Keratinocyte (primary cell): ENCODE data around the gene SIK3. TPM values are rescaled to one million over a fixed set of nuclear protein-coding genes. Genes with fewer than 3 reads are reported as not detected.

Source experiments
- DNase-seq: peaks from one replicate; pipeline ENCODE4 v3.0.0-alpha.2; 2011; ENCODE audit warnings: low read depth, missing footprints, low spot score
- FAIRE-seq: peaks from 2 replicates; lab custom pipeline; 2011; peaks lifted over from hg19 to GRCh38; lab: Jason Lieb, UNC
- H2AFZ ChIP-seq: 2 replicates; pipeline ENCODE4 v1.6.0; 2012; ENCODE audit warnings: low read length, control low read depth, inconsistent platforms; ENCODE audit not compliant: control insufficient read depth
- H3K27ac ChIP-seq: 2 replicates; pipeline ENCODE4 v1.5.1; 2011; ENCODE audit warnings: low read length; ENCODE audit not compliant: control insufficient read depth, insufficient read depth
- H3K27me3 ChIP-seq: 3 replicates; pipeline ENCODE4 v1.6.0; 2011; ENCODE audit warnings: low read length; ENCODE audit not compliant: control insufficient read depth, insufficient read depth; ENCODE audit errors: extremely low read depth
- H3K36me3 ChIP-seq, 2 experiments: 2 replicates in 1 of 2; 3 replicates in 1 of 2; pipeline ENCODE4 v1.5.1; 2011; ENCODE audit warnings: low read length in 2 of 2, mild to moderate bottlenecking in 1 of 2; ENCODE audit not compliant: control insufficient read depth in 2 of 2, insufficient read depth in 2 of 2; ENCODE audit errors: extremely low read depth in 1 of 2
- H3K4me1 ChIP-seq: 3 replicates; pipeline ENCODE4 v1.5.1; 2011; ENCODE audit warnings: low read length; ENCODE audit not compliant: control insufficient read depth, insufficient read depth; ENCODE audit errors: extremely low read depth
- H3K4me2 ChIP-seq: 3 replicates; pipeline ENCODE4 v1.6.0; 2011; ENCODE audit warnings: low read depth, low read length; ENCODE audit not compliant: control insufficient read depth, insufficient read depth; ENCODE audit errors: extremely low read depth
- H3K4me3 ChIP-seq, 3 experiments: fragments of 200-600 bp in 1 of 3; sonication (generic) in 1 of 3; 2 replicates in 2 of 3; 3 replicates in 1 of 3; pipeline ENCODE4 v1.5.1; 2011 to 2016; ENCODE audit warnings: low read length in 3 of 3, mild to moderate bottlenecking in 3 of 3, control low read depth in 2 of 3, inconsistent platforms in 1 of 3, low read depth in 1 of 3, mixed read lengths in 1 of 3, mixed run types in 1 of 3, moderate library complexity in 1 of 3; ENCODE audit not compliant: control insufficient read depth in 2 of 3, insufficient read depth in 2 of 3; ENCODE audit errors: extremely low read depth in 1 of 3
- H3K79me2 ChIP-seq: 2 replicates; pipeline ENCODE4 v1.6.0; 2012; ENCODE audit warnings: low read length; ENCODE audit not compliant: control insufficient read depth, insufficient read depth
- H3K9ac ChIP-seq: 3 replicates; pipeline ENCODE4 v1.6.0; 2011; ENCODE audit warnings: low read length; ENCODE audit not compliant: control insufficient read depth, insufficient read depth; ENCODE audit errors: extremely low read depth
- H3K9me1 ChIP-seq: 3 replicates; pipeline ENCODE4 v1.6.0; 2011; ENCODE audit warnings: low read length; ENCODE audit not compliant: control insufficient read depth, insufficient read depth; ENCODE audit errors: extremely low read depth
- H3K9me3 ChIP-seq: 2 replicates; pipeline ENCODE4 v1.5.1; 2012; ENCODE audit warnings: low read depth, low read length; ENCODE audit not compliant: control insufficient read depth
- H4K20me1 ChIP-seq: 3 replicates; pipeline ENCODE4 v1.6.0; 2011; ENCODE audit warnings: low read length; ENCODE audit not compliant: control insufficient read depth, insufficient read depth; ENCODE audit errors: extremely low read depth
- CTCF ChIP-seq, 3 experiments: IDR thresholded peaks in 1 of 3; conservative IDR thresholded peaks in 1 of 3; optimal IDR thresholded peaks in 1 of 3; 2 replicates in 2 of 3; 3 replicates in 1 of 3; pipeline versions ENCODE3 to v1.5.1; 2011; ENCODE audit warnings: low read length in 3 of 3, mild to moderate bottlenecking in 3 of 3, moderate library complexity in 2 of 3, control low read depth in 1 of 3, inconsistent platforms in 1 of 3; ENCODE audit not compliant: insufficient read depth in 2 of 3; ENCODE audit errors: extremely low read depth in 1 of 3
- EZH2 ChIP-seq: IDR thresholded peaks from one replicate; pipeline ENCODE4 v1.6.1; 2012; ENCODE audit warnings: inconsistent platforms, mild to moderate bottlenecking, low read length, moderate library complexity
- dilution Hi-C: fragments of 300-500 bp; cut with MboI; formaldehyde crosslinking; loops from one replicate; pipeline ENCODE4 v1.7.0; 2020; ENCODE audit warnings: low sequenced_read_pairs; ENCODE audit not compliant: extremely low pct_ligation_motif_present
- polyA plus RNA-seq, 5 experiments: library from polyadenylated mRNA; depleted of rRNA in 3 of 5; stranded (reverse) in 3 of 5; stranded (forward) in 1 of 5; unstranded in 1 of 5; fragments of >200 nt; gene quantifications; 1 replicate in 1 of 5; 2 replicates in 3 of 5; 3 replicates in 1 of 5; pipeline versions ENCODE4 v1.2.1 to v1.2.3, GENCODE V29; 2011 to 2012; ENCODE audit warnings: missing spikeins in 2 of 5, low read depth in 1 of 5, low replicate concordance in 1 of 5

Gene SIK3
- polyA plus RNA-seq, 1 donor (not counting 4 experiments of a cell fraction or from before 2014, with no cell fraction given): 8.2 TPM

GRCh38 chr11:117062498-117062897, 35.7 kb downstream of the SIK3 start:
- no peak overlapping the region for H3K4me3 ChIP-seq
- H3K9me1 ChIP-seq: no peaks in the 10 kb centered on the region
- H3K9ac ChIP-seq: no peak overlapping the region
- H3K79me2 ChIP-seq: peaks cover 73% of the 10 kb centered on the region
- FAIRE-seq: no peak
- H4K20me1 ChIP-seq: peaks cover 6% of the 10 kb centered on the region
- DNase-seq: no peak
- no peaks in the 10 kb centered on the region for H3K36me3 ChIP-seq
- no peak overlapping the region for H3K4me2 ChIP-seq
- dilution Hi-C loops: no loop called here
- no peaks in the 10 kb centered on the region for H3K27me3 ChIP-seq
- H3K4me1 ChIP-seq: peaks cover 8% of the 10 kb centered on the region
- TF ChIP-seq EZH2 (no peak), CTCF (optimal IDR thresholded peaks at IDR 0.05 in 1 of 3, IDR thresholded peaks at IDR 0.05 in 1 of 3, conservative IDR thresholded peaks at IDR 0.05 in 1 of 3; ENCODE audit: extremely low read depth in 1 of 3, insufficient read depth in 2 of 3, low read length in 3 of 3) (no peak)
- no peak overlapping the region for H2AFZ ChIP-seq
- no peak overlapping the region for H3K27ac ChIP-seq
- H3K9me3 ChIP-seq: no peaks in the 10 kb centered on the region

GRCh38 chr11:117061256-117061655, 37.0 kb downstream of the SIK3 start:
- Histone ChIP-seq H4K20me1 (no peaks in the 10 kb centered on the region), H3K9ac (no peak overlapping the region), H3K79me2 (peaks cover 70% of the 10 kb centered on the region), H3K4me2 (no peak overlapping the region), H3K9me3 (no peaks in the 10 kb centered on the region), H3K4me3 (no peak overlapping the region), H2AFZ (no peak overlapping the region), H3K9me1 (no peaks in the 10 kb centered on the region), H3K27ac (no peak overlapping the region), H3K27me3 (no peaks in the 10 kb centered on the region), H3K4me1 (peaks cover 8% of the 10 kb centered on the region), H3K36me3 (no peaks in the 10 kb centered on the region)
- dilution Hi-C loops: no loop called here
- TF ChIP-seq EZH2: no peak
- FAIRE-seq (no peak), DNase-seq (no peak)

GRCh38 chr11:117059611-117060148, 38.5 kb downstream of the SIK3 start:
- no peak for DNase-seq
- H3K79me2 ChIP-seq: peaks cover 71% of the 10 kb centered on the region
- no peak for FAIRE-seq
- no peak overlapping the region for H3K9ac ChIP-seq
- H3K4me3 ChIP-seq: no peak overlapping the region
- no peaks in the 10 kb centered on the region for H4K20me1 ChIP-seq
- no peaks in the 10 kb centered on the region for H3K36me3 ChIP-seq
- H3K4me2 ChIP-seq: no peak overlapping the region
- H3K4me1 ChIP-seq: peaks cover 8% of the 10 kb centered on the region
- no peak overlapping the region for H2AFZ ChIP-seq
- no peaks in the 10 kb centered on the region for H3K27me3 ChIP-seq
- no peaks in the 10 kb centered on the region for H3K9me3 ChIP-seq
- TF ChIP-seq CTCF (optimal IDR thresholded peaks at IDR 0.05 in 1 of 3, IDR thresholded peaks at IDR 0.05 in 1 of 3, conservative IDR thresholded peaks at IDR 0.05 in 1 of 3; ENCODE audit: extremely low read depth in 1 of 3, insufficient read depth in 2 of 3, low read length in 3 of 3) (no peak), EZH2 (no peak)
- dilution Hi-C loops: no loop called here
- no peak overlapping the region for H3K27ac ChIP-seq
- no peaks in the 10 kb centered on the region for H3K9me1 ChIP-seq
